Neural cell (in vitro differentiated cells): Measurements from ENCODE around the gene CMYA5.

ENCODE experiments used
- POLR2AphosphoS5 ChIP-seq: IDR thresholded peaks from 2 replicates; pipeline ENCODE4 v1.6.1; 2012
- RAD21 ChIP-seq: fragments of 450-650 bp; conservative IDR thresholded peaks from 2 replicates; pipeline ENCODE4 v1.6.1; 2014; ENCODE audit warnings: antibody characterized with exemption, mild to moderate bottlenecking, moderate library complexity
- SMC3 ChIP-seq: fragments of 450-650 bp; conservative IDR thresholded peaks from 2 replicates; pipeline ENCODE4 v1.6.1; 2014; ENCODE audit warnings: antibody characterized with exemption, mild to moderate bottlenecking, moderate library complexity; ENCODE audit not compliant: poor library complexity
- TF ChIP-seq, protein P1 (sequence below): fragments of 450-650 bp; IDR thresholded peaks from 2 replicates; pipeline ENCODE4 v1.5.1; 2014; ENCODE audit warnings: antibody characterized with exemption, mild to moderate bottlenecking, moderate library complexity; ENCODE audit not compliant: poor library complexity, severe bottlenecking

GRCh38 chr5:79640571-79641055 is 49.0 kb upstream of the CMYA5 start:
- TF ChIP-seq, protein P1, sequence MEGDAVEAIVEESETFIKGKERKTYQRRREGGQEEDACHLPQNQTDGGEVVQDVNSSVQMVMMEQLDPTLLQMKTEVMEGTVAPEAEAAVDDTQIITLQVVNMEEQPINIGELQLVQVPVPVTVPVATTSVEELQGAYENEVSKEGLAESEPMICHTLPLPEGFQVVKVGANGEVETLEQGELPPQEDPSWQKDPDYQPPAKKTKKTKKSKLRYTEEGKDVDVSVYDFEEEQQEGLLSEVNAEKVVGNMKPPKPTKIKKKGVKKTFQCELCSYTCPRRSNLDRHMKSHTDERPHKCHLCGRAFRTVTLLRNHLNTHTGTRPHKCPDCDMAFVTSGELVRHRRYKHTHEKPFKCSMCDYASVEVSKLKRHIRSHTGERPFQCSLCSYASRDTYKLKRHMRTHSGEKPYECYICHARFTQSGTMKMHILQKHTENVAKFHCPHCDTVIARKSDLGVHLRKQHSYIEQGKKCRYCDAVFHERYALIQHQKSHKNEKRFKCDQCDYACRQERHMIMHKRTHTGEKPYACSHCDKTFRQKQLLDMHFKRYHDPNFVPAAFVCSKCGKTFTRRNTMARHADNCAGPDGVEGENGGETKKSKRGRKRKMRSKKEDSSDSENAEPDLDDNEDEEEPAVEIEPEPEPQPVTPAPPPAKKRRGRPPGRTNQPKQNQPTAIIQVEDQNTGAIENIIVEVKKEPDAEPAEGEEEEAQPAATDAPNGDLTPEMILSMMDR, result no peak
- TF ChIP-seq POLR2AphosphoS5 (no peak), RAD21 (no peak), SMC3 (no peak)
